ENCODE measurements around the gene DPP6. TPM values are rescaled to one million over a fixed set of nuclear protein-coding genes. Genes with fewer than 3 reads are reported as not detected.

DPP6 gene
- total RNA-seq, 1 experiment from 2014 or later, result not detected

DNA sequence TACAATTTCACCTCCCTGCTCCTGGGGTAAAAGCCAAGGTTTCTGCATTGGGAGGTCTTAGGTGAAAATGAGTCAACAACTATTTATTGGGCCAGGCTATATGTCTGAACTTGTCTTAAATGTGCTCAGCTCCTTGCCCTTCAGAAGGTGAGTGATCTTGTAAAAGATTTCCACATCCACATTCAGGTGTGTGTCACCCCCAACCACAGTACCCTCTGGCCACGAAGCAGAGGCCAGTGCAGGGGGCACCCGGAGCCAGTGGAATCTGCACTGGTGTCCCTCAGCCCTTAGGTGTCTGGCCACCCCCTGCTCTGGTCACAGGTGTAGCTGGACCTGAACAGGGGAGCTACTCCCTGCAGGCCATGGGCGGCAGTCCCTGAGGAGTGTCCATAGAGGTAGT, 752.3 kb downstream of the DPP6 start:
- CTCF ChIA-PET, result no interaction called here

GRCh38 chr7:154812027-154812426, 759.8 kb downstream of the DPP6 start:
- ATAC-seq, result no peak
- ChIA-PET POLR2A (no interaction called here), CTCF (no interaction called here)
- no peak overlapping the region for H3K27ac ChIP-seq (ENCODE audit: low read length)
- H3K4me1 ChIP-seq (ENCODE audit: control insufficient read depth, insufficient read depth, low read length), result no peaks in the 10 kb centered on the region
- intact Hi-C loops (cut with micrococcal nuclease; ENCODE audit: unreplicated experiment) (no loop called here), in situ Hi-C loops (cut with HindIII; ENCODE audit: low pct_unique_long_range_greater_than_20kb, low sequenced_read_pairs) (no loop called here)
- H3K4me3 ChIP-seq (ENCODE audit: low read depth in 2 of 2, low read length in 2 of 2), result no peak overlapping the region
- no peak for TF ChIP-seq POLR2AphosphoS5 (IDR thresholded peaks at IDR 0.05; ENCODE audit: low read depth, low read length)
- no peak for DNase-seq (ENCODE audit: low read depth, low spot score)
- H3K36me3 ChIP-seq (ENCODE audit: control insufficient read depth, insufficient read depth, low read length), result no peaks in the 10 kb centered on the region
- peaks cover 10% of the 10 kb centered on the region for H3K27me3 ChIP-seq (ENCODE audit: control insufficient read depth, insufficient read depth, low read length)
- H3K9me3 ChIP-seq (ENCODE audit: control insufficient read depth, insufficient read depth, low read depth, low read length), result peaks cover 10% of the 10 kb centered on the region; the same call in 1 of the 2 replicates
- BruUV-seq (replicated peaks), result no TSS peak

More for the DNA sequence above, 752.3 kb downstream of the DPP6 start:
- DNase-seq (ENCODE audit: low read depth, low spot score) (no peak), ATAC-seq (no peak)
- POLR2A ChIA-PET, result no interaction called here
- H3K4me3 ChIP-seq (ENCODE audit: low read depth in 2 of 2, low read length in 2 of 2), result no peak overlapping the region
- H3K36me3 ChIP-seq (ENCODE audit: control insufficient read depth, insufficient read depth, low read length), result no peaks in the 10 kb centered on the region
- H3K27me3 ChIP-seq (ENCODE audit: control insufficient read depth, insufficient read depth, low read length), result peaks cover 4% of the 10 kb centered on the region; the same call in 1 of the 2 replicates
- no peaks in the 10 kb centered on the region for H3K4me1 ChIP-seq (ENCODE audit: control insufficient read depth, insufficient read depth, low read length)
- no TSS peak for BruUV-seq (replicated peaks)
- intact Hi-C loops (cut with micrococcal nuclease; ENCODE audit: unreplicated experiment), result no loop called here
- H3K9me3 ChIP-seq (ENCODE audit: control insufficient read depth, insufficient read depth, low read depth, low read length), result no peaks in the 10 kb centered on the region
- no peak for TF ChIP-seq CTCF (IDR thresholded peaks at IDR 0.05)
- TF ChIP-seq, protein P1, sequence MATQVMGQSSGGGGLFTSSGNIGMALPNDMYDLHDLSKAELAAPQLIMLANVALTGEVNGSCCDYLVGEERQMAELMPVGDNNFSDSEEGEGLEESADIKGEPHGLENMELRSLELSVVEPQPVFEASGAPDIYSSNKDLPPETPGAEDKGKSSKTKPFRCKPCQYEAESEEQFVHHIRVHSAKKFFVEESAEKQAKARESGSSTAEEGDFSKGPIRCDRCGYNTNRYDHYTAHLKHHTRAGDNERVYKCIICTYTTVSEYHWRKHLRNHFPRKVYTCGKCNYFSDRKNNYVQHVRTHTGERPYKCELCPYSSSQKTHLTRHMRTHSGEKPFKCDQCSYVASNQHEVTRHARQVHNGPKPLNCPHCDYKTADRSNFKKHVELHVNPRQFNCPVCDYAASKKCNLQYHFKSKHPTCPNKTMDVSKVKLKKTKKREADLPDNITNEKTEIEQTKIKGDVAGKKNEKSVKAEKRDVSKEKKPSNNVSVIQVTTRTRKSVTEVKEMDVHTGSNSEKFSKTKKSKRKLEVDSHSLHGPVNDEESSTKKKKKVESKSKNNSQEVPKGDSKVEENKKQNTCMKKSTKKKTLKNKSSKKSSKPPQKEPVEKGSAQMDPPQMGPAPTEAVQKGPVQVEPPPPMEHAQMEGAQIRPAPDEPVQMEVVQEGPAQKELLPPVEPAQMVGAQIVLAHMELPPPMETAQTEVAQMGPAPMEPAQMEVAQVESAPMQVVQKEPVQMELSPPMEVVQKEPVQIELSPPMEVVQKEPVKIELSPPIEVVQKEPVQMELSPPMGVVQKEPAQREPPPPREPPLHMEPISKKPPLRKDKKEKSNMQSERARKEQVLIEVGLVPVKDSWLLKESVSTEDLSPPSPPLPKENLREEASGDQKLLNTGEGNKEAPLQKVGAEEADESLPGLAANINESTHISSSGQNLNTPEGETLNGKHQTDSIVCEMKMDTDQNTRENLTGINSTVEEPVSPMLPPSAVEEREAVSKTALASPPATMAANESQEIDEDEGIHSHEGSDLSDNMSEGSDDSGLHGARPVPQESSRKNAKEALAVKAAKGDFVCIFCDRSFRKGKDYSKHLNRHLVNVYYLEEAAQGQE (IDR thresholded peaks at IDR 0.05; ENCODE audit: insufficient read depth in 1 of 2, low read depth in 2 of 2, low read length in 1 of 2), result no peak
- no peak for TF ChIP-seq POLR2AphosphoS5 (IDR thresholded peaks at IDR 0.05; ENCODE audit: low read depth, low read length)
- TF ChIP-seq TCF7L2 (IDR thresholded peaks at IDR 0.05; ENCODE audit: low read depth, low read length), result no peak
- no peak for TF ChIP-seq SIN3A (IDR thresholded peaks at IDR 0.05; ENCODE audit: borderline replicate concordance, insufficient read depth, low read depth, low read length)
- in situ Hi-C loops (cut with HindIII; ENCODE audit: low pct_unique_long_range_greater_than_20kb, low sequenced_read_pairs), result no loop called here
- H3K27ac ChIP-seq (ENCODE audit: low read length), result no peak overlapping the region

DNA sequence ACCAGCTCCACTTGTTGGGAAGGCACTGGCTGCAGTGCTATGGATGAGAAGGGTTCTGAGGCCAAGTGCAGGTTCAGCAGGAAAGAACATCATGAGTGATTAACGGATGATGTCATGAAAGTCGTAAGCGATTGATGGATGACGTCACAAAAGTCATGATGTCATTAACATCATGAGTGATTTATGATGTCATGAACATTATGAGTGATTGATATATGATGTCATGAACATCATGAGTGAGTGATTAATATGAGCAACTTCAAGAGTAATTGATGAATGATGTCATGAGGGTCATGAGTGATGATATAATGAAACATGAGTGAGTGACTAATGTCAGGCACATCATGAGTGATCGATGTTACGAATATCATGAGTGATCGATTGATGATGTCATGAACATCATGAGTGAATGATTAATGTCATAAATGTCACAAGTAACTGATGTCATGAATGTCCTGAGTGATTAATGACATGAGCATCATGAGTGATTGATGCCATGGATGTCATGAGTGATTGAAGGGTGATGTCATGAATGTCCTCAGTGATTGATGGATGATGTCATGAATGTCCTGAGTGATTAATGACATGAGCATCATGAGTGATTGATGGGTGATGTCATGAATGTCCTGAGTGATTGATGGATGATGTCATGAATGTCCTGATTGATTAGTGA, 765.2 kb downstream of the DPP6 start:
- ATAC-seq, result no peak
- H3K27me3 ChIP-seq (ENCODE audit: control insufficient read depth, insufficient read depth, low read length), result peaks cover 10% of the 10 kb centered on the region
- no TSS peak for BruUV-seq (replicated peaks)

More for the DNA sequence above, 765.2 kb downstream of the DPP6 start:
- Histone ChIP-seq H3K36me3 (ENCODE audit: control insufficient read depth, insufficient read depth, low read length) (no peaks in the 10 kb centered on the region), H3K4me3 (ENCODE audit: low read depth in 2 of 2, low read length in 2 of 2) (no peak overlapping the region), H3K9me3 (ENCODE audit: control insufficient read depth, insufficient read depth, low read depth, low read length) (peaks cover 3% of the 10 kb centered on the region; the same call in 1 of the 2 replicates), H3K27ac (ENCODE audit: low read length) (no peak overlapping the region), H3K4me1 (ENCODE audit: control insufficient read depth, insufficient read depth, low read length) (no peaks in the 10 kb centered on the region)
- intact Hi-C loops (cut with micrococcal nuclease; ENCODE audit: unreplicated experiment) (no loop called here), in situ Hi-C loops (cut with HindIII; ENCODE audit: low pct_unique_long_range_greater_than_20kb, low sequenced_read_pairs) (no loop called here)
- CTCF ChIA-PET, result no interaction called here
- POLR2A ChIA-PET, result no interaction called here
- no peak for DNase-seq (ENCODE audit: low read depth, low spot score)
- TF ChIP-seq, protein P1 (IDR thresholded peaks at IDR 0.05; ENCODE audit: insufficient read depth in 1 of 2, low read depth in 2 of 2, low read length in 1 of 2), result no peak
- TF ChIP-seq SIN3A (IDR thresholded peaks at IDR 0.05; ENCODE audit: borderline replicate concordance, insufficient read depth, low read depth, low read length), result no peak
- TF ChIP-seq POLR2AphosphoS5 (IDR thresholded peaks at IDR 0.05; ENCODE audit: low read depth, low read length), result no peak
- no peak for TF ChIP-seq TCF7L2 (IDR thresholded peaks at IDR 0.05; ENCODE audit: low read depth, low read length)

Data from Panc1 (cell line).